Metanephros (tissue), 1 donor: ENCODE data around the gene SMR3B. TPM values are rescaled to one million over a fixed set of nuclear protein-coding genes. Genes with fewer than 3 reads are reported as not detected.

ENCODE experiments used
- total RNA-seq: library from RNA; depleted of rRNA; stranded (reverse); fragments of >200 nt; gene quantifications from one replicate; pipeline ENCODE4 v1.2.3, GENCODE V29; 2014

The SMR3B gene
- total RNA-seq: not detected

GRCh38 chr4:70382691-70383181 lies at the start of gene SMR3B:
Gene SMR3B (plus strand): TSS chr4:70383131. CDS start chr4:70384511, 1,380 bp downstream.

DNA sequence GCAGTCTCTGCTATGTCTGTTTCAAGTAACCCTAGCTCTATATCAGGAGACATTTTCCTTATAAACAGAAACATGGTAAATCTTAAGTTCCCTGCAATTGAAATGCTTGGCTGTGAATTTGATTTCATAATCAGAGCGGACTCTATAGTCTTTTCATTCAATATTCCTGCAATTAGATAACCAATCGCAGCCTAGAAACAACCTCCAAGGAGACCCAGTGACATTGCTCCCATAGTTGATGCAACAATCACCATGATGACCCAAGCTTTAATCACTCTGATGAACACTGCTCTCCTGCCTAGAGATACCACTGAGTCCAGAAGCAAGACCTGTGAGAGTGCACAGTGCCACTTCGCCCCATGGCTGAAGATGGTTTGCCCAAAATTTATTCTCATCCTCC lies 48.2 kb upstream of the SMR3B start, which contains the start of gene CABS1:
Gene CABS1 (plus strand): TSS at position 301 of the 400 bp plus-strand sequence. CDS start 59 bp downstream, at position 360.

GRCh38 chr4:70360460-70360859 lies 22.5 kb upstream of the SMR3B start, which contains the start of gene SMR3A:
Gene SMR3A (plus strand): TSS chr4:70360760. CDS start chr4:70362116, 1,356 bp downstream.

DNA sequence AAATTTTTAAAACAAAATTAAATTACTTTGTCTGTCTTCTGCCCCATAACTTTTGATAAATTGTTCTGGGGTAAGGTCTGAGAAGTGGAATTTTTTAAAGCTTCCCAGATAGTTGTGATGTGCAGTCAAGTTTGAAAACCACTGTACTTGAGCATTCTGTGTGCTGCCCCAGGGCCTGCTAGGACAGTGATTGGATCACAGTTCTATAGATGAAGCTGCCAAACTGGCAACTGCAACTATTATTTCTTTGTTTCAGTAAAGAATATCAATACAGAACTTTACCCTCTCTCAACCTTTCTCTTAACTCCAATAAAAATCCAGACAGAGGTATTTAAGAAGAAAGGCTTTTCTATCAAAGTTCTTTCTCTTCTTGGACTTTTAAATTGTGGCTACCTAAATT lies 14.6 kb downstream of the SMR3B start, which contains the start of gene OPRPN:
Gene OPRPN (plus strand): TSS at position 361 of the 400 bp plus-strand sequence. CDS start 1,346 bp downstream, outside the sequence.

Other genes starting within 250 kb of the SMR3B start
- not detected for gene PRR27, start 228.9 kb upstream of the SMR3B start, total RNA-seq
- 0.29 TPM for gene ODAM, start 187.4 kb upstream of the SMR3B start, total RNA-seq
- gene FDCSP, start 157.0 kb upstream of the SMR3B start, total RNA-seq: 0.82 TPM
- gene CSN3, start 140.5 kb upstream of the SMR3B start, total RNA-seq: not detected
- gene CABS1, start 48.1 kb upstream of the SMR3B start, total RNA-seq: not detected
- not detected for gene SMR3A, start 22.4 kb upstream of the SMR3B start, total RNA-seq
- not detected for gene OPRPN, start 14.8 kb downstream of the SMR3B start, total RNA-seq
- not detected for gene MUC7, start 89.1 kb downstream of the SMR3B start, total RNA-seq
- gene AMTN, start 135.4 kb downstream of the SMR3B start, total RNA-seq: not detected
- 0.47 TPM for gene AMBN, start 209.1 kb downstream of the SMR3B start, total RNA-seq
- gene ENAM, start 245.6 kb downstream of the SMR3B start, total RNA-seq: 4.8 TPM